ENCODE measurements around the gene CNOT1. TPM values are rescaled to one million over a fixed set of nuclear protein-coding genes. Genes with fewer than 3 reads are reported as not detected.

The CNOT1 gene
- total RNA-seq, 1 experiment from 2014 or later: 328 TPM

DNA sequence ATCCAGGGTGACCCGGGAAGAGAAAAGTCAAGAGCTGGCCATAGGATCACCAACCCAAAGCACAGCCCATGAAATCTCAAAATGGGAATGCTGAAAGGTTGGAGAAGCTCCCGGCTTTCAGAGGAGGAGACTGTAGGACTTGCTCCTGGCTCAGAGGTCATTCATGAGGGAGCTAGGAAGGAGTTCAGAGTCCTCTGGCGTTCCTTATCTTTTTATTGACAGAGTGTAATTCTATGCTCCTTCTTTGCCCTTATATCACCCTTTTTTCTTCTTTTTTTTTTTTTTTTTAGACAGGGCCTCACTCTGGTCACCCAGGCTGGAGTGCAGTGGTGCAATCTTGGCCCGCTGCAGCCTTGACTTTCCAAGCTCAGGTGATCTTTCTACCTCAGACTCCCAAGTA is 27.3 kb upstream of the CNOT1 start:
- H3K27me3 Mint-ChIP-seq (ENCODE audit: low read depth): peaks cover 15% of the 10 kb centered on the region
- H3K23me2 ChIP-seq (ENCODE audit: insufficient read length, low read depth, low read length, poor library complexity, severe bottlenecking): no peaks in the 10 kb centered on the region

More for the DNA sequence above, 27.3 kb upstream of the CNOT1 start:
- Histone ChIP-seq H3K4me1 (ENCODE audit: insufficient read depth, low read length) (no peaks in the 10 kb centered on the region), H2BK5ac (ENCODE audit: insufficient read length, low read length) (no peak overlapping the region), H3K18ac (ENCODE audit: insufficient read length, low read depth, low read length) (no peak overlapping the region), H3K79me1 (ENCODE audit: insufficient read depth, low read depth, low read length, poor library complexity, severe bottlenecking) (no peaks in the 10 kb centered on the region), H3K23ac (ENCODE audit: insufficient read length, low read depth, low read length) (no peak overlapping the region), H3K27me3 (ENCODE audit: insufficient read depth, low read length) (no peaks in the 10 kb centered on the region; the same call in 1 of the 2 replicates), H2AK5ac (ENCODE audit: insufficient read length, low read length) (no peak overlapping the region), H4K5ac (ENCODE audit: insufficient read length, low read depth, low read length) (no peak overlapping the region), H4K20me1 (ENCODE audit: control insufficient read depth, insufficient read depth, insufficient read length) (no peaks in the 10 kb centered on the region), H2BK12ac (ENCODE audit: insufficient read length, low read depth, low read length) (no peak overlapping the region), H4K8ac (replicated peaks; ENCODE audit: insufficient read length, low read depth, low read length) (no peak overlapping the region), H3T11ph (ENCODE audit: low read length) (no peak overlapping the region), H3K4me2 (ENCODE audit: insufficient read depth, insufficient read length, low read length) (no peak overlapping the region), H3K9me3 (ENCODE audit: control insufficient read depth, low read depth, low read length) (no peaks in the 10 kb centered on the region), H2AFZ (ENCODE audit: low read length) (no peak overlapping the region), H2BK15ac (ENCODE audit: low read depth, low read length) (no peak overlapping the region), H3K9ac (ENCODE audit: extremely low read depth, insufficient read length, low read length) (no peak overlapping the region), H2BK120ac (ENCODE audit: low read depth, low read length, poor library complexity, severe bottlenecking) (no peak overlapping the region), H4K91ac (ENCODE audit: insufficient read length, low read depth, low read length) (no peak overlapping the region), H3K79me2 (ENCODE audit: insufficient read depth, low read length) (no peaks in the 10 kb centered on the region), H3K14ac (ENCODE audit: insufficient read depth, low read length) (no peak overlapping the region), H2BK20ac (ENCODE audit: low read depth, low read length, poor library complexity, severe bottlenecking) (no peak overlapping the region), H3K4ac (ENCODE audit: low read depth, low read length) (no peak overlapping the region), H3K56ac (ENCODE audit: insufficient read length, low read depth, low read length) (no peak overlapping the region), H3K27ac (ENCODE audit: insufficient read length, low read depth, low read length) (no peak overlapping the region)
- H3K9me3 Mint-ChIP-seq: no peaks in the 10 kb centered on the region
- no peak overlapping the region for H3K4me3 Mint-ChIP-seq
- no CpG with 5 or more reads among the region's 4 CpGs for WGBS (ENCODE audit: extremely low coverage, insufficient read length, low lambda C conversion rate)
- DNase-seq: no peak
- no peak overlapping the region for H3K27ac Mint-ChIP-seq
- TF ChIP-seq CTCF (conservative IDR thresholded peaks at IDR 0.05): no peak
- H3K36me3 Mint-ChIP-seq (ENCODE audit: insufficient read depth in 1 of 3, low read depth in 3 of 3): no peaks in the 10 kb centered on the region
- peaks cover 14 to 23% of the 10 kb centered on the region in 2 experiments for H3K4me1 Mint-ChIP-seq

All from H9 (cell line).